ENCODE data around the gene CD28. TPM values are rescaled to one million over a fixed set of nuclear protein-coding genes. Genes with fewer than 3 reads are reported as not detected.

The CD28 gene
- total RNA-seq, 1 experiment from 2014 or later: not detected

- no peak for DNase-seq (ENCODE audit: low spot score)
These were observed 7.7 kb downstream of the CD28 start for GRCh38 chr2:203714112-203714511.

GRCh38 chr2:203715744-203716143 lies 9.3 kb downstream of the CD28 start:
- DNase-seq (ENCODE audit: low spot score): no peak

GRCh38 chr2:203718087-203718486 lies 11.6 kb downstream of the CD28 start:
- no peak for DNase-seq (ENCODE audit: low spot score)

- DNase-seq (ENCODE audit: low spot score): peak; percentile 26
These were observed 13.3 kb downstream of the CD28 start for GRCh38 chr2:203719456-203720410.

GRCh38 chr2:203720915-203721672 lies 14.7 kb downstream of the CD28 start:
- peak; percentile 38 for DNase-seq (ENCODE audit: low spot score)

- no peak for DNase-seq (ENCODE audit: low spot score)
These were observed 15.4 kb downstream of the CD28 start for GRCh38 chr2:203721781-203722300.

- DNase-seq (ENCODE audit: low spot score): peak; percentile 23
These were observed 16.0 kb downstream of the CD28 start for GRCh38 chr2:203722411-203722810.

- no peak for DNase-seq (ENCODE audit: low spot score)
These were observed 21.9 kb downstream of the CD28 start for GRCh38 chr2:203728321-203728720.

- no peak for DNase-seq (ENCODE audit: low spot score)
These were observed 23.8 kb downstream of the CD28 start for GRCh38 chr2:203730076-203730729.

- DNase-seq (ENCODE audit: low spot score): no peak
These were observed 24.4 kb downstream of the CD28 start for GRCh38 chr2:203730883-203731282.

GRCh38 chr2:203732092-203732952 lies 25.9 kb downstream of the CD28 start:
- no peak for DNase-seq (ENCODE audit: low spot score)

- no peak for DNase-seq (ENCODE audit: low spot score)
These were observed 26.6 kb downstream of the CD28 start for GRCh38 chr2:203732953-203733510.

- DNase-seq (ENCODE audit: low spot score): no peak
These were observed 27.2 kb downstream of the CD28 start for GRCh38 chr2:203733684-203734083.

GRCh38 chr2:203734276-203734983 lies 28.0 kb downstream of the CD28 start:
- no peak for DNase-seq (ENCODE audit: low spot score)

GRCh38 chr2:203737360-203737759 lies 30.9 kb downstream of the CD28 start:
- DNase-seq (ENCODE audit: low spot score): no peak

- no peak for DNase-seq (ENCODE audit: low spot score)
These were observed 32.9 kb downstream of the CD28 start for GRCh38 chr2:203739351-203739750.

GRCh38 chr2:203740871-203741281 lies 34.4 kb downstream of the CD28 start:
- no peak for DNase-seq (ENCODE audit: low spot score)

GRCh38 chr2:203741566-203741965 lies 35.1 kb downstream of the CD28 start:
- no peak for DNase-seq (ENCODE audit: low spot score)

GRCh38 chr2:203743441-203743981 lies 37.1 kb downstream of the CD28 start:
- DNase-seq (ENCODE audit: low spot score): no peak

GRCh38 chr2:203744091-203744490 lies 37.7 kb downstream of the CD28 start:
- no peak for DNase-seq (ENCODE audit: low spot score)

Measured in HT-29 (cell line).